GM12874 (cell line): ENCODE measurements around the gene PARD3.

Source experiments
- CTCF ChIP-seq: IDR thresholded peaks from 2 replicates; pipeline ENCODE4 v1.5.1; 2011; ENCODE audit warnings: low read depth, mild to moderate bottlenecking, control low read depth, low read length, moderate library complexity; ENCODE audit not compliant: insufficient read depth

Gene PARD3

GRCh38 chr10:34804306-34804705 lies 10.8 kb downstream of the PARD3 start:
- no peak for TF ChIP-seq CTCF

GRCh38 chr10:34802692-34803091 lies 12.4 kb downstream of the PARD3 start:
- no peak for TF ChIP-seq CTCF

- TF ChIP-seq CTCF: no peak
Measured at GRCh38 chr10:34801097-34801733, 13.9 kb downstream of the PARD3 start.

- TF ChIP-seq CTCF: no peak
Measured at GRCh38 chr10:34800624-34801023, 14.5 kb downstream of the PARD3 start.

GRCh38 chr10:34798654-34799053 lies 16.4 kb downstream of the PARD3 start:
- no peak for TF ChIP-seq CTCF

- TF ChIP-seq CTCF: no peak
Measured at GRCh38 chr10:34797155-34797554, 17.9 kb downstream of the PARD3 start.

GRCh38 chr10:34796133-34796532 lies 19.0 kb downstream of the PARD3 start:
- TF ChIP-seq CTCF: no peak
